ENCODE data around the gene MN1. TPM values are rescaled to one million over a fixed set of nuclear protein-coding genes. Genes with fewer than 3 reads are reported as not detected.

Gene MN1
- total RNA-seq, 1 experiment from 2014 or later = 8.2 TPM

DNA sequence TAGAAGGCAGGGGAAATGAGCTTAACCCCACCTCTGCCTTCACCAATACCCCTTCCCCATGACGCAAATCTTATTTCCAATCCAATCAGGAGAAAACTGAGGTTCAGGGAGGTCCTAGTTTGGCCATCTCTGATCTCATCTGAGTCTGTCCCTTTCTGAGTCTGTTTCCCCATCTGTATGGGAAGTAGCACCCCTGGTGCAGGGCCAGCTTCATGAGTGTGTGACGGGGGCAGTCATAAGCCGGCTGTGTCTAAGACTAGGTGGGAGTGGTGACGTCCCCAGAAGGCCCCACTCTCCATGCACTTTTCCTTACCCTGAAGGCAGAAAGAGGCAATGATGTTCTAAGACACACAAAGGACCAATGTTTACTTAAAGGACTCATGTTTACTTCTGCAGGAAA, 72.3 kb downstream of the MN1 start:
- H3K9me3 ChIP-seq (ENCODE audit: insufficient read depth, low read depth) = no peaks in the 10 kb centered on the region
- H3K4me2 ChIP-seq = no peak overlapping the region
- H2AFZ ChIP-seq = no peak overlapping the region
- H3K9me2 ChIP-seq (ENCODE audit: insufficient read depth) = no peaks in the 10 kb centered on the region
- no peaks in the 10 kb centered on the region for H3K79me2 ChIP-seq (ENCODE audit: low read depth)
- peaks cover 16% of the 10 kb centered on the region; the same call in 1 of the 2 replicates for H3F3A ChIP-seq (ENCODE audit: insufficient read depth, low read depth)
- H3K4me1 ChIP-seq (replicated peaks; ENCODE audit: insufficient read depth) = peaks cover 29% of the 10 kb centered on the region
- BruUV-seq (replicated peaks) = no TSS peak
- no peak overlapping the region for H3K4me3 ChIP-seq
- intact Hi-C loops (cut with micrococcal nuclease; ENCODE audit: unreplicated experiment) = loop anchor here (5.0 to 10.0 kb wide), 2 partner anchors 104 to 252 kb away; no protein-coding TSS in a partner anchor
- peak in 1 of 2 experiments; percentile 25 for DNase-seq
- no peaks in the 10 kb centered on the region for H3K27me3 ChIP-seq (ENCODE audit: insufficient read depth, low read depth)
- no peak for TF ChIP-seq CTCF (conservative IDR thresholded peaks at IDR 0.05)
- no peak for TF ChIP-seq EZH2 (IDR thresholded peaks at IDR 0.05; ENCODE audit: low read depth)
- H3K36me3 ChIP-seq (ENCODE audit: low read depth) = no peaks in the 10 kb centered on the region
- no peak overlapping the region for H3K27ac ChIP-seq
- no peaks in the 10 kb centered on the region for H4K20me1 ChIP-seq (ENCODE audit: insufficient read depth)
- ChIA-PET POLR2A (ENCODE audit: unreplicated experiment) (no interaction called here), CTCF (no interaction called here)

- peak overlapping the region; percentile 78 for H2AFZ ChIP-seq
- H3K27ac ChIP-seq = peak overlapping the region; percentile 76
- CTCF ChIA-PET = no interaction called here
These were observed 73.7 kb downstream of the MN1 start for GRCh38 chr22:27727673-27728451.

More at GRCh38 chr22:27727673-27728451, 73.7 kb downstream of the MN1 start:
- H3K9me2 ChIP-seq (ENCODE audit: insufficient read depth) = no peaks in the 10 kb centered on the region
- no peaks in the 10 kb centered on the region for H3K9me3 ChIP-seq (ENCODE audit: insufficient read depth, low read depth)
- POLR2A ChIA-PET (ENCODE audit: unreplicated experiment) = interaction anchor here (0.7 kb wide), 1 partner anchor 1200 kb away, joined by 3 read pairs; no protein-coding TSS in a partner anchor
- no peaks in the 10 kb centered on the region for H3K79me2 ChIP-seq (ENCODE audit: low read depth)
- H3K27me3 ChIP-seq (ENCODE audit: insufficient read depth, low read depth) = no peaks in the 10 kb centered on the region
- BruUV-seq (replicated peaks) = TSS peak; percentile 88
- DNase-seq = peak in 1 of 2 experiments; percentile 4
- intact Hi-C loops (cut with micrococcal nuclease; ENCODE audit: unreplicated experiment) = loop anchor here (2.0 to 10.0 kb wide), 3 partner anchors 59 to 251 kb away; no protein-coding TSS in a partner anchor
- H3K4me1 ChIP-seq (replicated peaks; ENCODE audit: insufficient read depth) = peaks cover 29% of the 10 kb centered on the region
- H4K20me1 ChIP-seq (ENCODE audit: insufficient read depth) = no peaks in the 10 kb centered on the region
- TF ChIP-seq CTCF (conservative IDR thresholded peaks at IDR 0.05) = no peak
- TF ChIP-seq EZH2 (IDR thresholded peaks at IDR 0.05; ENCODE audit: low read depth) = no peak
- peak overlapping the region; percentile 66 for H3K4me2 ChIP-seq
- H3K4me3 ChIP-seq = no peak overlapping the region
- no peaks in the 10 kb centered on the region for H3K36me3 ChIP-seq (ENCODE audit: low read depth)
- peaks cover 16% of the 10 kb centered on the region; the same call in 1 of the 2 replicates for H3F3A ChIP-seq (ENCODE audit: insufficient read depth, low read depth)

Measured in PC-9 (cell line).